HepG2 (cell line): ENCODE results near the gene FDXR. TPM values are rescaled to one million over a fixed set of nuclear protein-coding genes. Genes with fewer than 3 reads are reported as not detected.

Experiments used
- ATAC-seq: fragments of 200-7000 bp; cut with Tn5 transposase; 3 replicates; pipeline ENCODE4 v1.9.1; 2020; ENCODE audit warnings: mild to moderate bottlenecking, moderate library complexity
- BruUV-seq: library from RNA; stranded (reverse); fragments of 400-500 nt; replicated peaks from 2 replicates; lab custom pipeline; 2021; lab: Mats Ljungman, UMichigan
- CTCF ChIA-PET: fragments of 300-600 bp; formaldehyde crosslinking; extraction: SDS; loops from one replicate; lab custom pipeline; 2021; ENCODE audit warnings: low total read pairs, inconsistent platforms, low intra/inter-chr PET ratio; lab: Yijun Ruan, JAX
- POLR2A ChIA-PET: fragments of 350-600 bp; sonication (Branson Sonifier 250); formaldehyde crosslinking; loops from one replicate; lab custom pipeline; 2020; ENCODE audit warnings: antibody characterized with exemption, inconsistent platforms; lab: Yijun Ruan, JAX
- DNase-seq: peaks from one replicate; pipeline ENCODE4 v3.0.0-alpha.2; 2015; ENCODE audit warnings: low spot score
- FAIRE-seq: peaks from 3 replicates; lab custom pipeline; 2011; peaks lifted over from hg19 to GRCh38; lab: Jason Lieb, UNC
- H2AFZ ChIP-seq: one replicate; pipeline ENCODE4 v1.6.1; 2011; ENCODE audit warnings: low read length, inconsistent platforms
- H3K27ac ChIP-seq: fragments of 300-600 bp; 3 replicates; pipeline ENCODE4 v1.8.0; 2011; ENCODE audit warnings: mixed run types, mild to moderate bottlenecking, mixed read lengths, low read length, inconsistent platforms; ENCODE audit not compliant: insufficient read depth; ENCODE audit errors: extremely low read length
- H3K27me3 ChIP-seq, 2 experiments: fragments of 200-600 bp in 1 of 2; 2 replicates in 1 of 2; 3 replicates in 1 of 2; pipeline versions ENCODE4 v1.6.0 to v1.8.0; 2011; ENCODE audit warnings: low read length in 2 of 2, mild to moderate bottlenecking in 2 of 2, moderate library complexity in 2 of 2, inconsistent platforms in 1 of 2; ENCODE audit not compliant: insufficient read depth in 2 of 2, control insufficient read depth in 1 of 2
- H3K36me3 ChIP-seq, 2 experiments: fragments of 200-600 bp in 1 of 2; replicated peaks in 1 of 2; 2 replicates in 1 of 2; 3 replicates in 1 of 2; pipeline versions ENCODE4 v1.5.1 to v1.8.0; 2011; ENCODE audit warnings: low read length in 2 of 2, inconsistent platforms in 1 of 2; ENCODE audit not compliant: insufficient read depth in 2 of 2, control insufficient read depth in 1 of 2
- H3K4me1 ChIP-seq: 2 replicates; pipeline ENCODE4 v1.5.1; 2012; ENCODE audit warnings: low read length, inconsistent platforms; ENCODE audit not compliant: insufficient read depth
- H3K4me2 ChIP-seq: 2 replicates; pipeline ENCODE4 v1.6.0; 2011; ENCODE audit warnings: low read depth, low read length, inconsistent platforms
- H3K4me3 ChIP-seq, 3 experiments: fragments of 200-600 bp in 1 of 3; sonication (generic), shearing (Covaris generic) in 1 of 3; replicated peaks in 1 of 3; 2 replicates each; pipeline ENCODE4 v1.5.1; 2011 to 2016; ENCODE audit warnings: low read length in 3 of 3, inconsistent platforms in 2 of 3, low read depth in 2 of 3, mild to moderate bottlenecking in 2 of 3, control low read depth in 1 of 3, mixed read lengths in 1 of 3; ENCODE audit not compliant: insufficient read depth in 1 of 3
- H3K79me2 ChIP-seq: one replicate; pipeline ENCODE4 v1.6.1; 2011; ENCODE audit warnings: low read length, inconsistent platforms; ENCODE audit not compliant: insufficient read depth
- H3K9ac ChIP-seq: 2 replicates; pipeline ENCODE4 v1.6.0; 2011; ENCODE audit warnings: mild to moderate bottlenecking, low read depth, low read length, inconsistent platforms; ENCODE audit not compliant: insufficient read depth
- H3K9me3 ChIP-seq: 2 replicates; pipeline ENCODE4 v1.5.1; 2012; ENCODE audit warnings: mild to moderate bottlenecking, low read length
- H4K20me1 ChIP-seq: 2 replicates; pipeline ENCODE4 v1.6.0; 2011; ENCODE audit warnings: inconsistent platforms, mild to moderate bottlenecking, low read length, moderate library complexity; ENCODE audit not compliant: insufficient read depth
- EZH2 ChIP-seq: conservative IDR thresholded peaks from 2 replicates; pipeline ENCODE4 v1.6.1; 2012; ENCODE audit warnings: mild to moderate bottlenecking, low read depth, low read length, moderate library complexity
- GTF3A ChIP-seq: sonication (generic); formaldehyde crosslinking; conservative IDR thresholded peaks from 2 replicates; pipeline ENCODE4 v1.4.0; 2020; ENCODE audit warnings: mild to moderate bottlenecking, missing genetic modification reagents
- HDAC6 ChIP-seq: fragments of 200-600 bp; sonication (generic); IDR thresholded peaks from 2 replicates; pipeline ENCODE4 v1.7.0; 2017; ENCODE audit warnings: mild to moderate bottlenecking, antibody characterized with exemption, low read length, low read depth
- NR1H2 ChIP-seq: sonication (generic); formaldehyde crosslinking; IDR thresholded peaks from 2 replicates; pipeline ENCODE4 v1.8.1; 2022; ENCODE audit warnings: low read depth, missing genetic modification reagents, borderline replicate concordance
- POLR2G ChIP-seq: fragments of 200-400 bp; formaldehyde crosslinking; IDR thresholded peaks from 2 replicates; pipeline ENCODE4 v1.6.1; 2018; ENCODE audit warnings: mild to moderate bottlenecking, low read depth, low read length, moderate library complexity
- RCOR2 ChIP-seq: IDR thresholded peaks from 2 replicates; pipeline ENCODE4 v1.6.1; 2016; ENCODE audit warnings: missing biosample characterization, missing genetic modification reagents
- SP5 ChIP-seq: IDR thresholded peaks from 2 replicates; pipeline ENCODE4 v1.6.1; 2016; ENCODE audit warnings: low read depth, borderline replicate concordance
- WGBS: methylation state at CpG from one replicate; pipeline ENCODE4 v1.1.6; 2017; ENCODE audit warnings: low lambda C conversion rate; 5-methylcytosine and 5-hydroxymethylcytosine counted together
- in situ Hi-C: cut with HindIII; loops from 2 replicates; pipeline ENCODE4 v1.10.0; 2017; ENCODE audit warnings: low pct_unique_long_range_greater_than_20kb; ENCODE audit not compliant: extremely low pct_ligation_motif_present
- intact Hi-C: fragments of 100-400 bp; cut with micrococcal nuclease; formaldehyde crosslinking; loops from one replicate; pipeline ENCODE4 v1.10.0; 2022; ENCODE audit not compliant: unreplicated experiment
- polyA plus RNA-seq, 8 experiments: library from polyadenylated mRNA; depleted of rRNA in 3 of 8; stranded (reverse) in 7 of 8; unstranded in 1 of 8; fragments of >200 nt; fragmentation: Illumina TruSeq in 4 of 8; extraction: Trizol in 4 of 8; gene quantifications; 2 replicates each; pipeline versions ENCODE4 v1.2.1 to v1.2.3, GENCODE V29; 2011 to 2016; ENCODE audit warnings: low read depth in 4 of 8, missing spikeins in 1 of 8, mixed read lengths in 1 of 8; ENCODE audit not compliant: insufficient read depth in 1 of 8
- total RNA-seq, 5 experiments: library from RNA; depleted of rRNA; stranded (reverse); fragments of >200 nt; fragmentation: Illumina TruSeq; extraction: Trizol; gene quantifications; 2 replicates each; pipeline ENCODE4 v1.2.3, GENCODE V29; 2016; ENCODE audit warnings: low read depth in 1 of 5
- TF ChIP-seq, protein P1 (sequence below): sonication (generic); formaldehyde crosslinking; conservative IDR thresholded peaks from 2 replicates; pipeline ENCODE4 v1.8.0; 2022; ENCODE audit warnings: missing genetic modification reagents
- TF ChIP-seq, protein P2 (sequence below): sonication (generic); formaldehyde crosslinking; IDR thresholded peaks from 2 replicates; pipeline ENCODE4 v1.4.0; 2020; ENCODE audit warnings: mild to moderate bottlenecking, missing genetic modification reagents
- TF ChIP-seq, protein P3 (sequence below): sonication (generic); formaldehyde crosslinking; IDR thresholded peaks from 2 replicates; pipeline ENCODE4 v1.4.0; 2020; ENCODE audit warnings: missing genetic modification reagents, borderline replicate concordance
- TF ChIP-seq, protein P4 (sequence below): sonication (generic); formaldehyde crosslinking; IDR thresholded peaks from 2 replicates; pipeline ENCODE4 v1.4.0; 2020; ENCODE audit warnings: missing genetic modification reagents

FDXR gene
- total and polyA plus RNA-seq, 2 of the 13 experiments (the other 11 are each of a cell fraction or from before 2014, with no cell fraction given) = 23.4 to 116 TPM

DNA sequence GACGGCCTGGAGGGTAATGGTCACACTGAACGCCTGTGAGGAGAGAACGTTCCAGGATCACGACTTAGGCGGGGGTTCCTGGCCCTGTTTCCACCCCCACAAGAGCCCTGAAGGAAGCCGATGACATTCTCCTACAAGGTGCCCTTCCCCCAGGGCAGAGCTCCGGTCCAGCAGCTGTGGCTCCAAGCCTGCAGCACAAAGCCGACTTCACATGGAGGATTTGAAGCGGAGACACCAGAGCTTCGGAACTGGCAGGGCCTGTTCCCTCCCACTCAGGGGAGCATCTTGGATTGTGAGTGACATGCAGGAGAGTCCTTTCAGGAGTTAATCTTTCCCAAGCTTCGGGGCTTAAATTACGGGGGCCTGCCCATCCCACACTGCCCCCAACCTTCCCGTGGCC is 15.7 kb upstream of the FDXR start:
- 25% methylated on average over 13 of the region's 13 CpGs for WGBS
- H3K4me2 ChIP-seq = no peak overlapping the region
- H3K27ac ChIP-seq = no peak overlapping the region
- no peaks in the 10 kb centered on the region for H4K20me1 ChIP-seq
- no peak overlapping the region for H3K9ac ChIP-seq
- in situ Hi-C loops (no loop called here), intact Hi-C loops (no loop called here)
- no peak overlapping the region for H3K4me3 ChIP-seq
- CTCF ChIA-PET = no interaction called here
- H3K9me3 ChIP-seq = no peaks in the 10 kb centered on the region
- no TSS peak for BruUV-seq
- peaks cover 15 to 72% of the 10 kb centered on the region in 2 experiments for H3K27me3 ChIP-seq
- no peaks in the 10 kb centered on the region for H3K79me2 ChIP-seq
- H3K4me1 ChIP-seq = peaks cover 18% of the 10 kb centered on the region
- ATAC-seq (no peak), DNase-seq (no peak), FAIRE-seq (no peak)
- POLR2A ChIA-PET = no interaction called here
- H2AFZ ChIP-seq = no peak overlapping the region
- TF ChIP-seq SP5 (no peak), EZH2 (0 out of 2 replicates have a peak, but pooled peaks have one; percentile 47)
- TF ChIP-seq, all 625 proteins: peak for 1
- no peaks in the 10 kb centered on the region for H3K36me3 ChIP-seq

DNA sequence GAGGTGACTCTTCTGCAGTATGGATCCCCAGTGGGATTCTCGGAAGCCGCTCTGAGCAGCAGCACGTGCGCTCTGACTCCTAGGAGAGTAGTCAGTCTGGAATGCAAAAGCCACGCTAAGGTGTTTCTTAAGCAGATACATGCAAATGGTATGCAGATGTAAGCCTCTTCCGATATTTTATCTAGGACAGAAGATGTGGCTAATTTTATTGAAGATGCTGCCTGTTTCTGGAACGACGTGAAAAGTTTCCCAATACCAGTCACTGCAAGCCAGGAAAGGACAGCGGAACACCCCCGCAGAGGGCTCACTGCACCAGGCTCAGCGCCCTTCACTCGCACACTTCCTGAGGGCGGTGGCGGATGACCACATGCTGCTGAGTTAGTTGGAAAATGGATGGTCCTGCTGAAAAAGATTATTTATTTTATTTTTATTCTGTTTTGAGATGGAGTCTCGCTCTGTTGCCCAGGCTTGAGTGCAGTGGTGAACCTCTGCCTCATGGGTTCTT is 10.5 kb upstream of the FDXR start:
- WGBS = 73% methylated on average over 15 of the region's 15 CpGs
- H3K4me3 ChIP-seq = no peak overlapping the region
- intact Hi-C loops = no loop called here
- H3K4me2 ChIP-seq = no peak overlapping the region
- CTCF ChIA-PET = no interaction called here
- no peak overlapping the region for H2AFZ ChIP-seq
- H3K9me3 ChIP-seq = no peaks in the 10 kb centered on the region
- H3K9ac ChIP-seq = no peak overlapping the region
- TF ChIP-seq, protein P1, sequence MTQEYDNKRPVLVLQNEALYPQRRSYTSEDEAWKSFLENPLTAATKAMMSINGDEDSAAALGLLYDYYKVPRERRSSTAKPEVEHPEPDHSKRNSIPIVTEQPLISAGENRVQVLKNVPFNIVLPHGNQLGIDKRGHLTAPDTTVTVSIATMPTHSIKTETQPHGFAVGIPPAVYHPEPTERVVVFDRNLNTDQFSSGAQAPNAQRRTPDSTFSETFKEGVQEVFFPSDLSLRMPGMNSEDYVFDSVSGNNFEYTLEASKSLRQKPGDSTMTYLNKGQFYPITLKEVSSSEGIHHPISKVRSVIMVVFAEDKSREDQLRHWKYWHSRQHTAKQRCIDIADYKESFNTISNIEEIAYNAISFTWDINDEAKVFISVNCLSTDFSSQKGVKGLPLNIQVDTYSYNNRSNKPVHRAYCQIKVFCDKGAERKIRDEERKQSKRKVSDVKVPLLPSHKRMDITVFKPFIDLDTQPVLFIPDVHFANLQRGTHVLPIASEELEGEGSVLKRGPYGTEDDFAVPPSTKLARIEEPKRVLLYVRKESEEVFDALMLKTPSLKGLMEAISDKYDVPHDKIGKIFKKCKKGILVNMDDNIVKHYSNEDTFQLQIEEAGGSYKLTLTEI = no peak
- TF ChIP-seq, protein P2, sequence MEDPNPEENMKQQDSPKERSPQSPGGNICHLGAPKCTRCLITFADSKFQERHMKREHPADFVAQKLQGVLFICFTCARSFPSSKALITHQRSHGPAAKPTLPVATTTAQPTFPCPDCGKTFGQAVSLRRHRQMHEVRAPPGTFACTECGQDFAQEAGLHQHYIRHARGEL (CRISPR knock-in tag) = no peak
- TF ChIP-seq NR1H2 (CRISPR knock-in tag) (no peak), HDAC6 (no peak), POLR2G (no peak), GTF3A (no peak), RCOR2 (no peak)
- TF ChIP-seq, protein P3, sequence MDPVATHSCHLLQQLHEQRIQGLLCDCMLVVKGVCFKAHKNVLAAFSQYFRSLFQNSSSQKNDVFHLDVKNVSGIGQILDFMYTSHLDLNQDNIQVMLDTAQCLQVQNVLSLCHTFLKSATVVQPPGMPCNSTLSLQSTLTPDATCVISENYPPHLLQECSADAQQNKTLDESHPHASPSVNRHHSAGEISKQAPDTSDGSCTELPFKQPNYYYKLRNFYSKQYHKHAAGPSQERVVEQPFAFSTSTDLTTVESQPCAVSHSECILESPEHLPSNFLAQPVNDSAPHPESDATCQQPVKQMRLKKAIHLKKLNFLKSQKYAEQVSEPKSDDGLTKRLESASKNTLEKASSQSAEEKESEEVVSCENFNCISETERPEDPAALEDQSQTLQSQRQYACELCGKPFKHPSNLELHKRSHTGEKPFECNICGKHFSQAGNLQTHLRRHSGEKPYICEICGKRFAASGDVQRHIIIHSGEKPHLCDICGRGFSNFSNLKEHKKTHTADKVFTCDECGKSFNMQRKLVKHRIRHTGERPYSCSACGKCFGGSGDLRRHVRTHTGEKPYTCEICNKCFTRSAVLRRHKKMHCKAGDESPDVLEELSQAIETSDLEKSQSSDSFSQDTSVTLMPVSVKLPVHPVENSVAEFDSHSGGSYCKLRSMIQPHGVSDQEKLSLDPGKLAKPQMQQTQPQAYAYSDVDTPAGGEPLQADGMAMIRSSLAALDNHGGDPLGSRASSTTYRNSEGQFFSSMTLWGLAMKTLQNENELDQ (CRISPR knock-in tag) = no peak
- TF ChIP-seq, protein P4, sequence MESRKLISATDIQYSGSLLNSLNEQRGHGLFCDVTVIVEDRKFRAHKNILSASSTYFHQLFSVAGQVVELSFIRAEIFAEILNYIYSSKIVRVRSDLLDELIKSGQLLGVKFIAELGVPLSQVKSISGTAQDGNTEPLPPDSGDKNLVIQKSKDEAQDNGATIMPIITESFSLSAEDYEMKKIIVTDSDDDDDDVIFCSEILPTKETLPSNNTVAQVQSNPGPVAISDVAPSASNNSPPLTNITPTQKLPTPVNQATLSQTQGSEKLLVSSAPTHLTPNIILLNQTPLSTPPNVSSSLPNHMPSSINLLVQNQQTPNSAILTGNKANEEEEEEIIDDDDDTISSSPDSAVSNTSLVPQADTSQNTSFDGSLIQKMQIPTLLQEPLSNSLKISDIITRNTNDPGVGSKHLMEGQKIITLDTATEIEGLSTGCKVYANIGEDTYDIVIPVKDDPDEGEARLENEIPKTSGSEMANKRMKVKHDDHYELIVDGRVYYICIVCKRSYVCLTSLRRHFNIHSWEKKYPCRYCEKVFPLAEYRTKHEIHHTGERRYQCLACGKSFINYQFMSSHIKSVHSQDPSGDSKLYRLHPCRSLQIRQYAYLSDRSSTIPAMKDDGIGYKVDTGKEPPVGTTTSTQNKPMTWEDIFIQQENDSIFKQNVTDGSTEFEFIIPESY = no peak
- BruUV-seq = no TSS peak
- H3K36me3 ChIP-seq = no peaks in the 10 kb centered on the region
- POLR2A ChIA-PET = interaction anchor here (2.8 kb wide), 1 partner anchor 10 kb away, joined by 17 read pairs; the partner anchor contains the start of gene FDXR
- H3K27ac ChIP-seq = no peak overlapping the region
- no peak for DNase-seq
- no peaks in the 10 kb centered on the region for H4K20me1 ChIP-seq
- no peak for ATAC-seq
- H3K4me1 ChIP-seq = peaks cover 6% of the 10 kb centered on the region
- H3K27me3 ChIP-seq = peaks cover 15 to 69% of the 10 kb centered on the region in 2 experiments; a peak in 4 of 5 replicates
- no peaks in the 10 kb centered on the region for H3K79me2 ChIP-seq
- in situ Hi-C loops = no loop called here
- no peak for FAIRE-seq
